SK-N-SH (cell line): ENCODE results near the gene NEK8. TPM values are rescaled to one million over a fixed set of nuclear protein-coding genes. Genes with fewer than 3 reads are reported as not detected.

Experiments
- CTCF ChIA-PET: fragments of 300-600, 350-600 bp; formaldehyde crosslinking; extraction: SDS; loops from one replicate; lab custom pipeline; 2021; lab: Yijun Ruan, JAX
- POLR2A ChIA-PET: fragments of 350-600 bp; sonication (Branson Sonifier 250); formaldehyde crosslinking; extraction: SDS; loops from one replicate; lab custom pipeline; 2020; ENCODE audit warnings: antibody characterized with exemption, inconsistent platforms; lab: Yijun Ruan, JAX
- DNase-seq: peaks from one replicate; pipeline ENCODE4 v3.0.0; 2012
- H2AFZ ChIP-seq: fragments of 200-600 bp; sonication (generic); 2 replicates; pipeline ENCODE4 v1.8.1; 2016; ENCODE audit warnings: antibody characterized with exemption, mild to moderate bottlenecking, low read depth
- H3F3A ChIP-seq: fragments of 200-600 bp; sonication (generic); replicated peaks from 2 replicates; pipeline ENCODE3; 2016; ENCODE audit warnings: antibody characterized with exemption, mild to moderate bottlenecking; ENCODE audit not compliant: insufficient read depth
- H3K27ac ChIP-seq, 2 experiments: fragments of 200-500 bp in 1 of 2; fragments of 200-600 bp in 1 of 2; sonication (Bioruptor generic) in 1 of 2; sonication (generic), shearing (Covaris generic) in 1 of 2; 2 replicates each; pipeline versions ENCODE4 v1.5.1 to v1.6.1; 2014 to 2016; ENCODE audit warnings: low read depth in 2 of 2, inconsistent platforms in 1 of 2, low read length in 1 of 2, mild to moderate bottlenecking in 1 of 2, mixed read lengths in 1 of 2
- H3K27me3 ChIP-seq: fragments of 200-600 bp; sonication (generic), shearing (Covaris generic); 2 replicates; pipeline ENCODE4 v1.6.1; 2016; ENCODE audit warnings: mixed run types; ENCODE audit not compliant: insufficient read depth
- H3K36me3 ChIP-seq, 2 experiments: fragments of 200-500 bp in 1 of 2; fragments of 200-600 bp in 1 of 2; sonication (Bioruptor generic) in 1 of 2; sonication (generic) in 1 of 2; replicated peaks in 1 of 2; 2 replicates each; pipeline versions ENCODE3 to v1.5.1; 2014 to 2016; ENCODE audit warnings: low read length in 1 of 2, mild to moderate bottlenecking in 1 of 2; ENCODE audit not compliant: insufficient read depth in 2 of 2, control insufficient read depth in 1 of 2
- H3K4me1 ChIP-seq, 2 experiments: fragments of 200-500 bp in 1 of 2; fragments of 200-600 bp in 1 of 2; sonication (Bioruptor generic) in 1 of 2; sonication (generic), shearing (Covaris generic) in 1 of 2; 2 replicates each; pipeline versions ENCODE4 v1.5.1 to v1.6.1; 2014 to 2016; ENCODE audit warnings: low read depth in 1 of 2, low read length in 1 of 2, mixed run types in 1 of 2; ENCODE audit not compliant: insufficient read depth in 2 of 2, control insufficient read depth in 1 of 2
- H3K4me2 ChIP-seq: fragments of 200-600 bp; sonication (generic), shearing (Covaris generic); 2 replicates; pipeline ENCODE4 v1.6.1; 2017; ENCODE audit warnings: mixed run types
- H3K4me3 ChIP-seq, 2 experiments: fragments of 200-500 bp in 1 of 2; fragments of 200-600 bp in 1 of 2; sonication (Bioruptor generic) in 1 of 2; sonication (generic), shearing (Covaris generic) in 1 of 2; 2 replicates each; pipeline versions ENCODE4 v1.5.1 to v1.8.1; 2014 to 2016; ENCODE audit warnings: low read depth in 2 of 2, inconsistent platforms in 1 of 2, low read length in 1 of 2, mild to moderate bottlenecking in 1 of 2, mixed read lengths in 1 of 2, moderate library complexity in 1 of 2
- H3K79me2 ChIP-seq: fragments of 200-600 bp; sonication (generic); 2 replicates; pipeline ENCODE4 v1.8.1; 2017; ENCODE audit warnings: mild to moderate bottlenecking; ENCODE audit not compliant: insufficient read depth
- H3K9ac ChIP-seq: fragments of 200-600 bp; sonication (generic); 2 replicates; pipeline ENCODE4 v1.6.1; 2017; ENCODE audit warnings: mixed run types
- H3K9me2 ChIP-seq: fragments of 200-600 bp; sonication (generic); 2 replicates; pipeline ENCODE4 v1.6.1; 2017; ENCODE audit warnings: mixed run types
- H3K9me3 ChIP-seq: fragments of 200-600 bp; sonication (generic); 2 replicates; pipeline ENCODE4 v1.6.1; 2017; ENCODE audit warnings: mixed run types, mild to moderate bottlenecking, moderate library complexity
- H4K20me1 ChIP-seq: fragments of 200-600 bp; sonication (generic); 2 replicates; pipeline ENCODE4 v1.6.1; 2017; ENCODE audit warnings: mild to moderate bottlenecking, mixed run types; ENCODE audit not compliant: insufficient read depth
- CHD2 ChIP-seq: fragments of 150-350 bp; IDR thresholded peaks from 2 replicates; pipeline ENCODE4 v1.6.1; 2018; ENCODE audit warnings: low read length; ENCODE audit not compliant: partially characterized antibody
- EP300 ChIP-seq, 2 experiments: IDR thresholded peaks; 2 replicates each; pipeline versions ENCODE4 v1.4.0 to v1.6.1; 2012; ENCODE audit warnings: borderline replicate concordance in 1 of 2, low read depth in 1 of 2, low read length in 1 of 2
- FOSL2 ChIP-seq: IDR thresholded peaks from 2 replicates; pipeline ENCODE4 v1.4.0; 2012; ENCODE audit warnings: low read depth, mild to moderate bottlenecking, moderate library complexity, borderline replicate concordance
- FOXJ3 ChIP-seq: sonication (generic); formaldehyde crosslinking; IDR thresholded peaks from 2 replicates; pipeline ENCODE4 v1.5.1; 2020; ENCODE audit warnings: mild to moderate bottlenecking, missing genetic modification reagents
- FOXM1 ChIP-seq: IDR thresholded peaks from 2 replicates; pipeline ENCODE4 v1.4.0; 2012; ENCODE audit warnings: low read depth, mild to moderate bottlenecking
- GABPA ChIP-seq: IDR thresholded peaks from 2 replicates; pipeline ENCODE4 v1.4.0; 2012; ENCODE audit warnings: low read depth, mild to moderate bottlenecking
- GATA2 ChIP-seq: sonication (generic); formaldehyde crosslinking; IDR thresholded peaks from 2 replicates; pipeline ENCODE4 v1.5.0; 2020; ENCODE audit warnings: mild to moderate bottlenecking, missing genetic modification reagents
- IRF3 ChIP-seq: fragments of 150-350 bp; IDR thresholded peaks from 2 replicates; pipeline ENCODE4 v1.6.1; 2016; ENCODE audit warnings: mild to moderate bottlenecking, low read depth, low read length
- MAX ChIP-seq: IDR thresholded peaks from 2 replicates; pipeline ENCODE4 v1.4.0; 2012; ENCODE audit warnings: low read depth
- MXI1 ChIP-seq: IDR thresholded peaks from 2 replicates; pipeline ENCODE4 v1.6.1; 2012; ENCODE audit warnings: mild to moderate bottlenecking, low read depth, low read length, improper control_type of control experiment
- NFIC ChIP-seq: IDR thresholded peaks from 2 replicates; pipeline ENCODE4 v1.4.0; 2012; ENCODE audit warnings: borderline replicate concordance
- POLR2AphosphoS5 ChIP-seq: IDR thresholded peaks from 2 replicates; pipeline ENCODE4 v1.6.1; 2012; ENCODE audit warnings: low read depth, low read length
- RAD21 ChIP-seq: IDR thresholded peaks from 2 replicates; pipeline ENCODE4 v1.6.1; 2012; ENCODE audit warnings: mild to moderate bottlenecking, low read length
- RCOR1 ChIP-seq: fragments of 150-350 bp; IDR thresholded peaks from 2 replicates; pipeline ENCODE4 v1.6.1; 2017; ENCODE audit warnings: antibody characterized with exemption, low read length
- RFX5 ChIP-seq: IDR thresholded peaks from 2 replicates; pipeline ENCODE4 v1.6.1; 2012; ENCODE audit warnings: mild to moderate bottlenecking, improper control_type of control experiment, low read length
- SMC3 ChIP-seq: IDR thresholded peaks from 2 replicates; pipeline ENCODE4 v1.6.1; 2012; ENCODE audit warnings: low read depth, low read length, improper control_type of control experiment
- TAF1 ChIP-seq: IDR thresholded peaks from 2 replicates; pipeline ENCODE4 v1.6.1; 2012; ENCODE audit warnings: low read depth, mild to moderate bottlenecking, low read length, moderate library complexity, borderline replicate concordance
- TCF12 ChIP-seq: IDR thresholded peaks from 2 replicates; pipeline ENCODE4 v1.4.0; 2012
- TEAD4 ChIP-seq: IDR thresholded peaks from 2 replicates; pipeline ENCODE4 v1.4.0; 2012; ENCODE audit warnings: mild to moderate bottlenecking, borderline replicate concordance; ENCODE audit not compliant: insufficient read depth
- YY1 ChIP-seq: IDR thresholded peaks from 2 replicates; pipeline ENCODE4 v1.4.0; 2012; ENCODE audit warnings: low read depth, mild to moderate bottlenecking
- ZBTB33 ChIP-seq: IDR thresholded peaks from 2 replicates; pipeline ENCODE4 v1.4.0; 2012; ENCODE audit warnings: low read depth, borderline replicate concordance
- WGBS: methylation state at CpG from one replicate; pipeline ENCODE4 v1.1.6; 2017; ENCODE audit warnings: low lambda C conversion rate; 5-methylcytosine and 5-hydroxymethylcytosine counted together
- polyA plus RNA-seq, 3 experiments: library from polyadenylated mRNA; depleted of rRNA; stranded (reverse); fragments of >200 nt; gene quantifications; 2 replicates each; pipeline ENCODE4 v1.2.3, GENCODE V29; 2012
- TF ChIP-seq, protein P1 (sequence below): IDR thresholded peaks from 2 replicates; pipeline ENCODE4; 2012
- TF ChIP-seq, protein P2 (sequence below): IDR thresholded peaks from 2 replicates; pipeline ENCODE4 v1.6.1; 2012; ENCODE audit warnings: mild to moderate bottlenecking, low read depth, low read length, moderate library complexity

NEK8 gene
- polyA plus RNA-seq, 1 of the 3 experiments (the other 2 are of a cell fraction) = 6.0 TPM

DNA sequence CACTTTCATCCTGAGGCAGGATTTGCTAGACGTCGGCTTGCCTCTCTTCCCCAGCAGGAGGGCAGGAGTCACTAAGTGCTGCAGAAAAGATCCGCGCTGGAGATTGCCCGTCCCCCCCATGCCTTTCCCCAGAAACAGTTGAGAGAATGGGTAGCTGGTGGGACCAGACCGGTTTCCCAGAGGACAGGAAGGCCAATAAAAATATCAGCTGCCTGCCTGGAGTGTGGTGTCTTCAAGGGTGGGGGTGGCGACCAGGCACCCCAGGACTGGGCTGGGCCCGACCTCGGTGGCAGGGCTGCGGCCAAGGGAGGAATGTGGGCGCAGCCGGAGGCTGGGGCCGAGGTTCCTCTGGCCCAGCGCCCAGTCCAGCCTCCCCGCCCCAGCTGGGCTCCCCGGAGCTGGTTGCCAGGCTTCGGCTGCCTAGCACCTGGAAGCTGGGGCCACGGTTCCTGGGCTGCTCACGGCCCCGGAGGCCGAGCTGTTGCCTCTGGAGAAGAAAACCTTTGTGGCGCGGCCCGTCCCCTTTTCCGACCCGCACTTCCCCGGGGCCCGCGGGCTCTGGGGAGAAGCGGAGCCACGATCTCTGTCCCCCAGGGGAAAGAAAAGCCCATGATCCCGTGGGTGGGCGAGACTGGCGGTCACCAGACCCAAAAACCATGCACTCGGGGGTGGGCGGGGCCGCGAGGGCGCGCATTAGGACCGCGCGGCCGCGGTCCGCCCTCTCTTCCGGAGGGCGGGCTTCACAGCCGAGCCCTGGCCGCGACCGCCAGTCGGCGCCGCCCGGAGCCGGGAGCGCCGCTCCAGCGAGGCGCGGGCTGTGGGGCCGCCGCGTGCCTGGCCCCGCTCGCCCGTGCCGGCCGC, 14.9 kb downstream of the NEK8 start, which contains the start of gene TRAF4:
Gene TRAF4 (plus strand): TSS at position 769 of the 861 bp plus-strand sequence. CDS start 102 bp downstream, outside the sequence.
- Histone ChIP-seq H3F3A (peaks cover 27% of the 10 kb centered on the region), H3K27ac (peak within 1 kb of the TSS; percentile 97 to 98), H3K4me1 (peaks cover 23 to 46% of the 10 kb centered on the region in 2 experiments; a peak in 3 of 4 replicates), H4K20me1 (peaks cover 38% of the 10 kb centered on the region), H3K9me3 (no peaks in the 10 kb centered on the region), H3K27me3 (no peaks in the 10 kb centered on the region), H3K9me2 (no peaks in the 10 kb centered on the region), H3K9ac (peak within 1 kb of the TSS; percentile 91), H3K36me3 (peaks cover 9 to 19% of the 10 kb centered on the region in 2 experiments), H3K4me3 (peak within 1 kb of the TSS; percentile 83 to 95), H3K4me2 (peak within 1 kb of the TSS; percentile 99), H3K79me2 (peaks cover 47% of the 10 kb centered on the region), H2AFZ (peak within 1 kb of the TSS; percentile 81)
- ChIA-PET CTCF (interaction anchor here (0.7 to 20.4 kb wide), 5 partner anchors 11 to 374 kb away, joined by 3 to 612 read pairs (median 4); partner anchors contain the start of genes NEK8, RPL23A and TLCD1), POLR2A (interaction anchor here (0.6 to 6.6 kb wide), 8 partner anchors 8 to 69 kb away, joined by 3 to 90 read pairs (median 4); partner anchors contain the start of genes NEK8, RPL23A and TLCD1)
- WGBS = 1% methylated on average over 40 of the region's 70 CpGs
- TF ChIP-seq POLR2AphosphoS5 = peak; percentile 89
- TF ChIP-seq MAX = peak; percentile 77
- peak; percentile 22; the same call in 1 of the 2 replicates for TF ChIP-seq YY1
- 0 out of 2 replicates have a peak, but pooled peaks have one; percentile 19 for TF ChIP-seq SMC3
- TF ChIP-seq GATA2 (CRISPR knock-in tag) = peak; percentile 89
- TF ChIP-seq RFX5 = 0 out of 2 replicates have a peak, but pooled peaks have one; percentile 45
- peak; percentile 45; the same call in 1 of the 2 replicates for TF ChIP-seq FOXJ3 (CRISPR knock-in tag)
- peak; percentile 82 for TF ChIP-seq NFIC
- no peak for TF ChIP-seq FOSL2
- 0 out of 2 replicates have a peak, but pooled peaks have one; percentile 6 for TF ChIP-seq GABPA
- peak; percentile 59 for TF ChIP-seq CHD2
- TF ChIP-seq TAF1 = peak; percentile 82
- 0 out of 4 replicates have a peak, but pooled peaks of 1 of the 2 experiments have one; percentile 2 for TF ChIP-seq EP300 (IDR thresholded peaks at IDR 0.05; ENCODE audit: borderline replicate concordance in 1 of 2, low read depth in 1 of 2, low read length in 1 of 2)
- TF ChIP-seq RCOR1 = no peak
- 0 out of 2 replicates have a peak, but pooled peaks have one; percentile 10 for TF ChIP-seq RAD21
- peak; percentile 35; the same call in 1 of the 2 replicates for TF ChIP-seq MXI1
- TF ChIP-seq, protein P1, sequence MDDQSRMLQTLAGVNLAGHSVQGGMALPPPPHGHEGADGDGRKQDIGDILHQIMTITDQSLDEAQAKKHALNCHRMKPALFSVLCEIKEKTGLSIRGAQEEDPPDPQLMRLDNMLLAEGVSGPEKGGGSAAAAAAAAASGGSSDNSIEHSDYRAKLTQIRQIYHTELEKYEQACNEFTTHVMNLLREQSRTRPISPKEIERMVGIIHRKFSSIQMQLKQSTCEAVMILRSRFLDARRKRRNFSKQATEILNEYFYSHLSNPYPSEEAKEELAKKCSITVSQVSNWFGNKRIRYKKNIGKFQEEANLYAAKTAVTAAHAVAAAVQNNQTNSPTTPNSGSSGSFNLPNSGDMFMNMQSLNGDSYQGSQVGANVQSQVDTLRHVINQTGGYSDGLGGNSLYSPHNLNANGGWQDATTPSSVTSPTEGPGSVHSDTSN = peak; percentile 23
- no peak for TF ChIP-seq FOXM1
- TF ChIP-seq, protein P2, sequence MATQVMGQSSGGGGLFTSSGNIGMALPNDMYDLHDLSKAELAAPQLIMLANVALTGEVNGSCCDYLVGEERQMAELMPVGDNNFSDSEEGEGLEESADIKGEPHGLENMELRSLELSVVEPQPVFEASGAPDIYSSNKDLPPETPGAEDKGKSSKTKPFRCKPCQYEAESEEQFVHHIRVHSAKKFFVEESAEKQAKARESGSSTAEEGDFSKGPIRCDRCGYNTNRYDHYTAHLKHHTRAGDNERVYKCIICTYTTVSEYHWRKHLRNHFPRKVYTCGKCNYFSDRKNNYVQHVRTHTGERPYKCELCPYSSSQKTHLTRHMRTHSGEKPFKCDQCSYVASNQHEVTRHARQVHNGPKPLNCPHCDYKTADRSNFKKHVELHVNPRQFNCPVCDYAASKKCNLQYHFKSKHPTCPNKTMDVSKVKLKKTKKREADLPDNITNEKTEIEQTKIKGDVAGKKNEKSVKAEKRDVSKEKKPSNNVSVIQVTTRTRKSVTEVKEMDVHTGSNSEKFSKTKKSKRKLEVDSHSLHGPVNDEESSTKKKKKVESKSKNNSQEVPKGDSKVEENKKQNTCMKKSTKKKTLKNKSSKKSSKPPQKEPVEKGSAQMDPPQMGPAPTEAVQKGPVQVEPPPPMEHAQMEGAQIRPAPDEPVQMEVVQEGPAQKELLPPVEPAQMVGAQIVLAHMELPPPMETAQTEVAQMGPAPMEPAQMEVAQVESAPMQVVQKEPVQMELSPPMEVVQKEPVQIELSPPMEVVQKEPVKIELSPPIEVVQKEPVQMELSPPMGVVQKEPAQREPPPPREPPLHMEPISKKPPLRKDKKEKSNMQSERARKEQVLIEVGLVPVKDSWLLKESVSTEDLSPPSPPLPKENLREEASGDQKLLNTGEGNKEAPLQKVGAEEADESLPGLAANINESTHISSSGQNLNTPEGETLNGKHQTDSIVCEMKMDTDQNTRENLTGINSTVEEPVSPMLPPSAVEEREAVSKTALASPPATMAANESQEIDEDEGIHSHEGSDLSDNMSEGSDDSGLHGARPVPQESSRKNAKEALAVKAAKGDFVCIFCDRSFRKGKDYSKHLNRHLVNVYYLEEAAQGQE = no peak
- TF ChIP-seq TEAD4 = peak; percentile 56; the same call in 1 of the 2 replicates
- TF ChIP-seq TCF12 = peak; percentile 40
- TF ChIP-seq ZBTB33 = no peak
- TF ChIP-seq IRF3 = no peak
- peak; percentile 92 for DNase-seq
